ENCODE results near the gene HES7. TPM values are rescaled to one million over a fixed set of nuclear protein-coding genes. Genes with fewer than 3 reads are reported as not detected.

Gene HES7
- total RNA-seq, 6 experiments from 2014 or later, result not detected

- DNase-seq (no peak), ATAC-seq (no peak)
- no peaks in the 10 kb centered on the region for H3K36me3 ChIP-seq
- 7% methylated on average over 8 of the region's 24 CpGs for WGBS (ENCODE audit: insufficient coverage, low coverage, low lambda C conversion rate, missing lambda C conversion rate)
- intact Hi-C loops (cut with DNase I), result no loop called here
- peaks cover 0 to 41% of the 10 kb centered on the region in 2 donors for H3K27me3 ChIP-seq
- no peak for TF ChIP-seq POLR2A (IDR thresholded peaks at IDR 0.05)
- TF ChIP-seq, protein P1, sequence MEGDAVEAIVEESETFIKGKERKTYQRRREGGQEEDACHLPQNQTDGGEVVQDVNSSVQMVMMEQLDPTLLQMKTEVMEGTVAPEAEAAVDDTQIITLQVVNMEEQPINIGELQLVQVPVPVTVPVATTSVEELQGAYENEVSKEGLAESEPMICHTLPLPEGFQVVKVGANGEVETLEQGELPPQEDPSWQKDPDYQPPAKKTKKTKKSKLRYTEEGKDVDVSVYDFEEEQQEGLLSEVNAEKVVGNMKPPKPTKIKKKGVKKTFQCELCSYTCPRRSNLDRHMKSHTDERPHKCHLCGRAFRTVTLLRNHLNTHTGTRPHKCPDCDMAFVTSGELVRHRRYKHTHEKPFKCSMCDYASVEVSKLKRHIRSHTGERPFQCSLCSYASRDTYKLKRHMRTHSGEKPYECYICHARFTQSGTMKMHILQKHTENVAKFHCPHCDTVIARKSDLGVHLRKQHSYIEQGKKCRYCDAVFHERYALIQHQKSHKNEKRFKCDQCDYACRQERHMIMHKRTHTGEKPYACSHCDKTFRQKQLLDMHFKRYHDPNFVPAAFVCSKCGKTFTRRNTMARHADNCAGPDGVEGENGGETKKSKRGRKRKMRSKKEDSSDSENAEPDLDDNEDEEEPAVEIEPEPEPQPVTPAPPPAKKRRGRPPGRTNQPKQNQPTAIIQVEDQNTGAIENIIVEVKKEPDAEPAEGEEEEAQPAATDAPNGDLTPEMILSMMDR (IDR thresholded peaks at IDR 0.05), result no peak
- no peak overlapping the region for H3K4me3 ChIP-seq
- peaks cover 0 to 62% (median 17%) of the 10 kb centered on the region in 4 donors for H3K4me1 ChIP-seq
- no peaks in the 10 kb centered on the region for H3K9me3 ChIP-seq
- no peak overlapping the region for H3K27ac ChIP-seq
Observed at GRCh38 chr17:8124350-8125153, 646 bp upstream of the HES7 start.

DNA sequence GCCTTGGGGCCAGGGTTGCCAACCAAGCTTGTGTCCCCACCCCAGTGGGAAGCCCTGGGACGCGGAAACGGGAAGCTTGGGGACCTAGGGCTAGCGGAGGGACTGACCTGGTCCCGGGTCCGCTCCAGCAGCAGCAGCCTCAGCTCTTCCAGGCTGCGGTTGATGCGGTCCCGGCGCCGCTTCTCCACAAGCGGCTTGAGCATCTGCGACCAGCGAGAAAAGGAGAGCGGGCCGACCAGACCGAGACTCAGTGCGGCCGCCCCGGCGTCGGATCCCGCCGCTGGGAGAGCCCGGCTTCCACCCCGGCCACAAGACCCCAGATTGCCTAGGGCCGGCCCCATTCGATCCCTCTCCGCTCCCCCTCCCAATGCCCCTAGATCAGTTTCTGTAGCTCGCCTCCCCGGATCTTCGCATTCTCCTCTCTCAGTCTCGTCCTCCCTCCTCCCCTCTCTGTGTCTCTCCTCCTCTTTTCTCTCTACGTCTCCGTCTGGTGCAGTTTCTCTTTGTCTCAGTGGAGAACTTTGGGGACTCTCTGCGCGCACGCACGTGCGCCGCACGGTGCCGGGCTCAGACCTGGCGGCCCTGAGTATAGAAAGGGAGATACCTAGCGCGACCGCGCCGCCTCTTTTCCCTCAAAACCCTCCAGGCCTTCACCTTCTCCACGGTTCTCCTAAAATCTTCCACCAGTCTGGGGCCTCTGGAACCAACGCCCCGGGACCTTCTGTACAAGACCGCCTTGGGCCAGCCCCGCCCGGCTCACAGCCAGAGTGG is 797 bp downstream of the HES7 start:
- Histone ChIP-seq H3K9me3 (no peaks in the 10 kb centered on the region), H3K4me3 (peak overlapping the region; percentile 11 to 50 (median 24)), H3K4me1 (peaks cover 0 to 70% (median 20%) of the 10 kb centered on the region in 4 donors), H3K27ac (no peak overlapping the region), H3K36me3 (no peaks in the 10 kb centered on the region), H3K27me3 (peaks cover 0 to 41% of the 10 kb centered on the region in 2 donors)
- intact Hi-C loops (cut with DNase I), result no loop called here
- TF ChIP-seq, protein P1 (IDR thresholded peaks at IDR 0.05), result no peak
- no peak for TF ChIP-seq POLR2A (IDR thresholded peaks at IDR 0.05)
- DNase-seq, result no peak
- under 1% methylated on average over 27 of the region's 55 CpGs for WGBS (ENCODE audit: insufficient coverage, low coverage, low lambda C conversion rate, missing lambda C conversion rate)
- ATAC-seq, result no peak

DNA sequence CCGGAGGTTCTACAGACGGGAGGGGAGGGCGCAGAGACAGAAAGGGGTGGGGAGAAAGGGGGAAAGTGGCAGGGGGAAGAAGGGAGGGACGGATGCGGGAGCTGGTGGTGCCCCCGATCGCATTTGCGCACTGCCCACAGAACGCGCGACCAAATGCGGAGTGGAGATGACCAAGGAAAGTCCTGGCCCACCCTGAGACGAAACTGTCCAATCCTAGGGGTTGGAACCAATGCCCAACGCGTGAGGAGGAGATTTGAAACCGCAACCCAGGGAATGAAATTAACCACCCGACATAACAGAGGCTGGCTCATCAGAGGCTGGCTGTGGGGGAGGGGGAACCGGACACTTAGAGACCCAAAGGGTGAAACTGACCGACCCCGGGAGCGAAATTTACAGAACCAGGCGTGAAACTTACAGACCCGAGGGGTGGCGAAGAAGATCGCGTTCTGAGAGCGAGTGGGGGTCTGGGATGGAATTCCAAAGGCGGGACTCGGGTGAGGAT is 1.4 kb downstream of the HES7 start:
- Histone ChIP-seq H3K27me3 (peaks cover 0 to 41% of the 10 kb centered on the region in 2 donors), H3K36me3 (no peaks in the 10 kb centered on the region), H3K4me1 (peaks cover 0 to 74% (median 20%) of the 10 kb centered on the region in 4 donors), H3K27ac (no peak overlapping the region), H3K9me3 (no peaks in the 10 kb centered on the region), H3K4me3 (peak overlapping the region; percentile 11 to 50 (median 30))
- under 1% methylated on average over 13 of the region's 29 CpGs for WGBS (ENCODE audit: insufficient coverage, low coverage, low lambda C conversion rate, missing lambda C conversion rate)
- DNase-seq, result no peak
- no peak for ATAC-seq
- intact Hi-C loops (cut with DNase I), result no loop called here
- TF ChIP-seq, protein P1 (IDR thresholded peaks at IDR 0.05), result no peak
- TF ChIP-seq POLR2A (IDR thresholded peaks at IDR 0.05), result no peak

DNA sequence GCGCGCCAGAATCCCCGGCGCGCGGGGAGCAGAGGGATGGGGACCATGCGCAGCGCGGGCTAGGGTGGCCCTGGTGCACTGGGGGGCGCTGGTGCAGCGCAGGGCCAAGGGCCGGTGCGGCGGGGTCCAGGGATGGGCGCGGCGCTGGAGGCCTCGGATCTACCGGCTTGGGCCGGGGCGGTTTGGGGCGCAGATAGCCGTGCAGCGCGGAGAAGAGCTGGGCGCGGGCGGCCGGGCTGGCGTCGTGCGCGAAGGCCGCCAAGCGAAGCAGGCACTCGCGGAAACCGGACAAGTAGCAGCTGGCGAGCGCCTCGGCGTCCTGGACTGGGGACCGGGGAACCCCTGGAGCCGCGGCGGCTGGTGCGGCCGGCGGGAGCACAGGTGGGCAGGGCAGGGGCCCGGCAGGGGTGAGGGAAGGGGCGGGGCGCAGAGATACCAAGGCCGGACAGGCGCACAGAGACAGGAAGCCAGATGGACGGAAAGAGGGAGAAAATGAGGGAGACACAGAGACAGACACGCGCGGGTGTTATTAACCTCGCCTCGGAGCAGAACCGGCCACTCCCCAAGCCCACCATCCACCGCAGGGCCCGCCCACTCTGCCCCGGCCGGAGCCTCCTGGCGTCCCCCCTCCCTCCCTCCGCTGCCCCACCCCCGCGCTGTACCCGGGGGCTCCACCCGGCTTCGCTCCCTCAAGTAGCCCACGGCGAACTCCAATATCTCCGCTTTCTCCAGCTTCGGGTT is 2.1 kb downstream of the HES7 start:
- H3K27me3 ChIP-seq, result peaks cover 0 to 43% of the 10 kb centered on the region in 2 donors
- 0% methylated on average over 15 of the region's 76 CpGs for WGBS (ENCODE audit: insufficient coverage, low coverage, low lambda C conversion rate, missing lambda C conversion rate)
- ATAC-seq (peak in 1 of 4 donors; percentile 6), DNase-seq (no peak)
- intact Hi-C loops (cut with DNase I), result no loop called here
- peaks cover 0 to 74% (median 20%) of the 10 kb centered on the region in 4 donors for H3K4me1 ChIP-seq
- H3K9me3 ChIP-seq, result no peaks in the 10 kb centered on the region
- H3K4me3 ChIP-seq, result peak overlapping the region; percentile 26 to 50 (median 30)
- H3K27ac ChIP-seq, result no peak overlapping the region
- TF ChIP-seq POLR2A (IDR thresholded peaks at IDR 0.05), result no peak
- TF ChIP-seq, protein P1 (IDR thresholded peaks at IDR 0.05), result peak; percentile 19 to 37 (median 32)
- H3K36me3 ChIP-seq, result no peaks in the 10 kb centered on the region
